Peyer's patch (tissue), 4 donors: Measurements from ENCODE around the gene ITGB3.

Experiments used
- POLR2A ChIP-seq, 2 donors: fragments of 450-650 bp; IDR thresholded peaks; one replicate each; pipeline ENCODE4 v1.5.1; 2017; ENCODE audit warnings: antibody characterized with exemption in 2 of 2, mild to moderate bottlenecking in 2 of 2, moderate library complexity in 2 of 2
- TF ChIP-seq, protein P1 (sequence below), 6 experiments: fragments of 450-650 bp in 4 of 6; fragments of 200-600 bp in 2 of 6; sonication (generic) in 1 of 6; IDR thresholded peaks; one replicate each; pipeline ENCODE4 v1.5.1; 2017 to 2019; ENCODE audit warnings: antibody characterized with exemption in 6 of 6, mild to moderate bottlenecking in 3 of 6, moderate library complexity in 1 of 6

DNA sequence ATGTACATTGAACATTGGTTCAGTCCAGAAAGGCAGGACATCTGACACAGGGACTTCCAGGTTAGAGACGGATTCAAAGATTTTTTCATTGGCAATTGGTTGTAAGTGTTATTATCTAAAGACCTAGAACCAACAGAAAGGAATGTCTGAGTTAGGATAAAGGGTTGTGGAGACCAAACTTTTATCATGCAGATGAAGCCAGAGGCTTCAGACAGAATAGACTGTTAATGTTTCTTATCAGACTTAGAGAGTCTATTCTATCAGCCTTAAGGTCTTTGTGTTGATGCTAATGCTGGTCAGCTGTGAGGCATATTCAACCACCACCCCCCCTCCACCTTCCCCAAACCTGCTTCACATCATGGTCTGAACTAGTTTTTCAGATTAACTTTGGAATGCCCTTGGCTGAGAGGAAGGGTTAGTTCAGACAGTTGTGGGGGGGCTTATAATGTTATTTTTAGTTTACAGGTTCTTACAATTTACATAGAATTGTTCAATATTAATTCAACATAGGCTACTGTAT lies 2.1 kb upstream of the ITGB3 start:
- TF ChIP-seq, protein P1, sequence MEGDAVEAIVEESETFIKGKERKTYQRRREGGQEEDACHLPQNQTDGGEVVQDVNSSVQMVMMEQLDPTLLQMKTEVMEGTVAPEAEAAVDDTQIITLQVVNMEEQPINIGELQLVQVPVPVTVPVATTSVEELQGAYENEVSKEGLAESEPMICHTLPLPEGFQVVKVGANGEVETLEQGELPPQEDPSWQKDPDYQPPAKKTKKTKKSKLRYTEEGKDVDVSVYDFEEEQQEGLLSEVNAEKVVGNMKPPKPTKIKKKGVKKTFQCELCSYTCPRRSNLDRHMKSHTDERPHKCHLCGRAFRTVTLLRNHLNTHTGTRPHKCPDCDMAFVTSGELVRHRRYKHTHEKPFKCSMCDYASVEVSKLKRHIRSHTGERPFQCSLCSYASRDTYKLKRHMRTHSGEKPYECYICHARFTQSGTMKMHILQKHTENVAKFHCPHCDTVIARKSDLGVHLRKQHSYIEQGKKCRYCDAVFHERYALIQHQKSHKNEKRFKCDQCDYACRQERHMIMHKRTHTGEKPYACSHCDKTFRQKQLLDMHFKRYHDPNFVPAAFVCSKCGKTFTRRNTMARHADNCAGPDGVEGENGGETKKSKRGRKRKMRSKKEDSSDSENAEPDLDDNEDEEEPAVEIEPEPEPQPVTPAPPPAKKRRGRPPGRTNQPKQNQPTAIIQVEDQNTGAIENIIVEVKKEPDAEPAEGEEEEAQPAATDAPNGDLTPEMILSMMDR (IDR thresholded peaks at IDR 0.05): no peak
- no peak for TF ChIP-seq POLR2A (IDR thresholded peaks at IDR 0.05)
